Forelimb muscle (tissue), 1 donor: ENCODE data around the gene FBXW2. TPM values are rescaled to one million over a fixed set of nuclear protein-coding genes. Genes with fewer than 3 reads are reported as not detected.

Experiments used
- DNase-seq: peaks from one replicate; pipeline ENCODE4 v3.0.0-alpha.2; 2013; ENCODE audit warnings: low read depth
- polyA plus RNA-seq: library from polyadenylated mRNA; unstranded; fragments of 120-200 nt; gene quantifications from one replicate; pipeline ENCODE4 v1.2.1, GENCODE V29; 2013; ENCODE audit not compliant: insufficient read length

Gene FBXW2
- polyA plus RNA-seq, 1 donor, result 29.2 TPM

GRCh38 chr9:120742951-120743416, 50.2 kb downstream of the FBXW2 start:
- no peak for DNase-seq

GRCh38 chr9:120741701-120742100, 51.5 kb downstream of the FBXW2 start:
- no peak for DNase-seq

- DNase-seq, result no peak
These were observed 52.0 kb downstream of the FBXW2 start for GRCh38 chr9:120741191-120741590.

GRCh38 chr9:120740132-120740531, 53.1 kb downstream of the FBXW2 start:
- DNase-seq, result no peak

GRCh38 chr9:120737416-120738165, 55.6 kb downstream of the FBXW2 start:
- no peak for DNase-seq

- no peak for DNase-seq
These were observed 56.3 kb downstream of the FBXW2 start for GRCh38 chr9:120736881-120737280.

- DNase-seq, result no peak
These were observed 57.6 kb downstream of the FBXW2 start for GRCh38 chr9:120735415-120736126.

GRCh38 chr9:120734607-120735410, 58.4 kb downstream of the FBXW2 start:
- DNase-seq, result no peak

- DNase-seq, result no peak
These were observed 60.0 kb downstream of the FBXW2 start for GRCh38 chr9:120733190-120733589.

GRCh38 chr9:120730654-120731514, 62.3 kb downstream of the FBXW2 start:
- no peak for DNase-seq

- DNase-seq, result no peak
These were observed 63.4 kb downstream of the FBXW2 start for GRCh38 chr9:120729791-120730241.

GRCh38 chr9:120726484-120726883, 66.7 kb downstream of the FBXW2 start:
- no peak for DNase-seq

GRCh38 chr9:120725907-120726306, 67.3 kb downstream of the FBXW2 start:
- DNase-seq, result no peak

- DNase-seq, result no peak
These were observed 68.3 kb downstream of the FBXW2 start for GRCh38 chr9:120724757-120725400.

- no peak for DNase-seq
These were observed 69.7 kb downstream of the FBXW2 start for GRCh38 chr9:120723565-120723964.

- no peak for DNase-seq
These were observed 72.8 kb downstream of the FBXW2 start for GRCh38 chr9:120720404-120720803.

GRCh38 chr9:120718316-120718715, 74.9 kb downstream of the FBXW2 start:
- DNase-seq, result no peak

GRCh38 chr9:120717176-120717575, 76.0 kb downstream of the FBXW2 start:
- no peak for DNase-seq

GRCh38 chr9:120716483-120716882, 76.7 kb downstream of the FBXW2 start:
- no peak for DNase-seq

GRCh38 chr9:120715389-120715924, 77.8 kb downstream of the FBXW2 start:
- no peak for DNase-seq
